Endometrial microvascular endothelial cells (primary cell): ENCODE results near the gene SMARCAL1. TPM values are rescaled to one million over a fixed set of nuclear protein-coding genes. Genes with fewer than 3 reads are reported as not detected.
"Not testable (repeated sequence)": the region's sequence is repeated elsewhere in the genome, so short reads cannot be mapped to it uniquely, and the experiment has no call there.

Experiments used
- in situ Hi-C: cut with HindIII; loops from 2 replicates; pipeline ENCODE4 v1.10.0; 2017; ENCODE audit warnings: low sequenced_read_pairs, low pct_unique_long_range_greater_than_20kb; ENCODE audit errors: inconsistent ontology term
- total RNA-seq: library from RNA; depleted of rRNA; stranded (reverse); fragments of >200 nt; gene quantifications from one replicate; pipeline ENCODE4 v1.2.3, GENCODE V29; 2015; ENCODE audit errors: inconsistent ontology term

The SMARCAL1 gene
- total RNA-seq, result 24.0 TPM

DNA sequence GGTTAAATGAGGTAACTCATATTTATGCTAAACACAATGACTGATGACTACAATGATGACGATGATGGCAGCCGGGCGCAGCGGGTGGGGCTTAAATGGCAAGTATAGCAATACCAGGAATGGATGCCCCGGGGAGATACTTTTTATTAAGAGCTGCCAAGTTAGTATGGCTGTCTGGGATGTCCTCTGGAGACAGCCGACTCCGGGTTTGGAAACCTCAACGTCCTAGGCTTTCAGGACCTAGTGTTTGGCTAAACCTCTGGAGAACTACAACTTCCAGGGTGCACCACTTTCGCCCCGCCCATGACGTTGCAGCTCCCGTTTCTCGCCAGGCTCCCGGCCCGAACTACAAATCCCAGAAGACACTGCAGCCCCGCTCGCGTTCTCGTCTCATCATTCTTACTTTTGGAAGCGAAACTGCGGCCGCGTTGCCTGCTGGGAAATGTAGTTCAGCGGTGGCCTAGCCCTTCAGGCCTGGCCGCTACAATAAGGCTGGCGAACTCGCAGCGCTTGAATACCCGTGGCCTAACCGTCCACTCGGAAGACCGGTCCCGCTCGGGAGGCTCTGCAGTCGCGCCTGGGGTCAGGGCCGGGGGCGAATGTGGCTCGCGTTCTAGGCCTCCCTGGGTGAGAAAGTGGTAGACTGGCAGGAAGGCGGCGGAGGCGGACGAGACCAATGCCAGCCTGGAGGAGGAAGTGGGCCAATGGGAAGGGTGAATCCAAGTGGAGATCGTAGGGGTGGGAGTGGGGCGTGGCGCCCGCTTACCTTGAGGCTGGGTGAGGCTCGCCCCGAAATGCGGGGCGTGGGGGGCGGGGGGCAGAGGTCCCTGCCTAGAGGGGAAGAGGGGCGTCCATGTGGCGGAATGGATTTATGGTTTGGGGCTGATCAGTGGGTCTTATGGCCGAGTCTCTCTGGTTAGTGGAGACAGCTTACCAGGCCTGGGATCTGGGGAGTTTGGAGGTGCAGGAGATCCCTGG lies at the start of gene SMARCAL1:
TSS of gene SMARCAL1 (plus strand) at position 463 of the 978 bp plus-strand sequence. CDS start 2,221 bp downstream, outside the sequence.
- in situ Hi-C loops, result no loop called here

GRCh38 chr2:216362730-216363129 lies 49.6 kb upstream of the SMARCAL1 start:
- in situ Hi-C loops, result no loop called here

- in situ Hi-C loops, result no loop called here
Measured at GRCh38 chr2:216363221-216363620, 49.1 kb upstream of the SMARCAL1 start.

DNA sequence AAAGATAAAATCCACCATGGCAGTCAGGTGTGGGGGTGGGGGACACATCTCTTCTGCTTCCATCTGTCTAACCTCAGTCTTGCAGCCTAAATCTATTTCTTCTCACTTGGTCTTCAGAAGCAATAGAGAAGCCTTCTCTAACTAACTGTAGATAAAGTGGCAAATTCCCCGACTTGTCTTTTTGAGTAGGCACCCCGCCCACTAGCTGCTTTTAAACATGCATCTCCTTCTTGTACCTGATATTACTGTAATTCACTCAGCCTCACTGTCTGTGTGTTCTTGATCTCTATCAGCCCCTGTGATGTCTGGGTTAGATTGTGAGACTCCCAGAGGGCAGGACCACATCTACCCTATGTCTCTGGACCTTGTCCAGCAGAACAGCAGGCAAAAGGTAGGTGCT lies 46.8 kb upstream of the SMARCAL1 start:
- in situ Hi-C loops, result no loop called here

- in situ Hi-C loops, result no loop called here
Measured at GRCh38 chr2:216366777-216367471, 45.4 kb upstream of the SMARCAL1 start.

DNA sequence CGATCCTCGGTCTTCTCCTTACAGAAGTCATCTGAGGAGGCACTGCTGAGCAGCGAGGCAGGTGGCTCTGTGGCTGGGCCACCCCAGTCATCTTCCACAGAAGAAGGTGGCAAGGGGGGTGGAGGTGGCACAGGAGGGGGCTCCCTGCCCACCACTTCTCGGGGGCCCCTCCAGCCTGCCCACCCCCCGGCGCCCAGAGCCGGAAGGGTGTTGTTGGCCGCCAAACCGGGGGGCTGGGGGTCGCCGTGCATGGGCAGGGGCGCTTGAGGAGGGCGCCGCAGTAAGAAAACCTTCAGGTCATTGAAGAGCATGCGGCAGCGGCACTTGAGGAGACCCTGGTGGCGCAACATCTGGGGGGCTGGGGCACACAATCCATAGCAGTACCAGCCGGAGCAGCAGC lies 42.5 kb upstream of the SMARCAL1 start:
- in situ Hi-C loops, result no loop called here

- in situ Hi-C loops, result no loop called here
Measured at GRCh38 chr2:216370961-216371712, 41.1 kb upstream of the SMARCAL1 start.

GRCh38 chr2:216371721-216372702 lies 40.3 kb upstream of the SMARCAL1 start, which contains the start of gene MARCHF4:
Gene MARCHF4 (minus strand): TSS chr2:216372483. CDS start chr2:216370260, 2,223 bp downstream.
- in situ Hi-C loops, result no loop called here

GRCh38 chr2:216372761-216373291 lies 39.5 kb upstream of the SMARCAL1 start:
- in situ Hi-C loops, result no loop called here

DNA sequence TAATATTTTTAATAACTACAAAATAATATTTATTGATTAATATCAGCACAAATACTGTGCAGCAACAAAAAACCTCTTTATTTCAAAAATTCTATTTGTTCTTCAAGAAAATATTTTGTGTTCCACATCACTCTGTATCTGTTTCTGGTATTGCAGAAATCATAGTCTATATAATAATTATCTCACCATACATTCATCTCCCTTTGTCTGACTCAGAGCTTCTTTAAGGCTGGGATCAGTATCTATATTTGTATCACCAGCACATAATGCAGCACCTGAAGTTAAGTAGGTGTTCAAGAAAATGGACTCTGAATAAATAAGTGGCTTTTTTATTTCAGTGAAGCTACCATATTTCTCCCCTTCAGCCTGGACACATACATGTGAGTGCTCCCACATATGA lies 38.4 kb upstream of the SMARCAL1 start:
- in situ Hi-C loops, result no loop called here

- in situ Hi-C loops, result no loop called here
Measured at GRCh38 chr2:216375286-216375685, 37.0 kb upstream of the SMARCAL1 start.

- in situ Hi-C loops, result no loop called here
Measured at GRCh38 chr2:216379977-216380376, 32.3 kb upstream of the SMARCAL1 start.

DNA sequence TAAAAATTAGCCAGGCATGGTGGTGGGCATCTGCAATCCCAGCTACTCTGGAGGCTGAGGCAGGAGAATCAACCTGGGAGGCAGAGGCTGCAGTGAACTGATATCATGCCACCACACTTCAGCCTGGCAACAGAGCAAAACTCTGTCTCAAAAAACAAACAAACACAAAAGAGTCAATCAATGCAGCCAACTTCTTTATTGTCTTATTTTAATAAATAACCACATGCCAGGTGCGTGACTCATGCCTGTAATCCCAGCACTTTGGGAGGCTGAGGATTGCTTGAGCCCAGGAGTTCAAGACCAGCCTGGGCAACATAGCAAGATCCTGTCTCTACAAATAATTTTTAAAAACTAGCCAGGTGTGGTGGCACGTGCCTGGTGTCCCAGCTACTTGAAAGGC lies 27.9 kb upstream of the SMARCAL1 start:
- in situ Hi-C loops, result not testable (repeated sequence)

GRCh38 chr2:216385478-216385877 lies 26.8 kb upstream of the SMARCAL1 start:
- in situ Hi-C loops, result no loop called here

DNA sequence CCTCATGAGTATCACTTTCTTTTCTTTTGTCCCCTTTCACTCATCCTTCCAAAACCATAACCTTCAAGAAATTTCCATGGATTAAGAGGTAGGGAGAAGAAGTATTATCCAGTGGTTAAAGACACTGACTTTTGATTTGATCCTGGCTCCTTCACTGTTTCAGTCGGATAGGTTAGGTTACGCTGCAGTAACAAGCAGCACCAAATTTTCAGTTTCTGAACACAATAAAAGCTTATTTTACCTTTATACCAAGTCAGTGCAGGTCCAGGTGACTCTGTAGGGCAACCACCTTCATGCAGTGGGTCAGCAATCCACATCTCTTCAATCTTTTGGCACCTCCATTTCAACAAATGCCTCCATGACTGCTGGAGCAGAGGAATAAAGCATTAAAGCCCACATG lies 25.0 kb upstream of the SMARCAL1 start:
- in situ Hi-C loops, result no loop called here

DNA sequence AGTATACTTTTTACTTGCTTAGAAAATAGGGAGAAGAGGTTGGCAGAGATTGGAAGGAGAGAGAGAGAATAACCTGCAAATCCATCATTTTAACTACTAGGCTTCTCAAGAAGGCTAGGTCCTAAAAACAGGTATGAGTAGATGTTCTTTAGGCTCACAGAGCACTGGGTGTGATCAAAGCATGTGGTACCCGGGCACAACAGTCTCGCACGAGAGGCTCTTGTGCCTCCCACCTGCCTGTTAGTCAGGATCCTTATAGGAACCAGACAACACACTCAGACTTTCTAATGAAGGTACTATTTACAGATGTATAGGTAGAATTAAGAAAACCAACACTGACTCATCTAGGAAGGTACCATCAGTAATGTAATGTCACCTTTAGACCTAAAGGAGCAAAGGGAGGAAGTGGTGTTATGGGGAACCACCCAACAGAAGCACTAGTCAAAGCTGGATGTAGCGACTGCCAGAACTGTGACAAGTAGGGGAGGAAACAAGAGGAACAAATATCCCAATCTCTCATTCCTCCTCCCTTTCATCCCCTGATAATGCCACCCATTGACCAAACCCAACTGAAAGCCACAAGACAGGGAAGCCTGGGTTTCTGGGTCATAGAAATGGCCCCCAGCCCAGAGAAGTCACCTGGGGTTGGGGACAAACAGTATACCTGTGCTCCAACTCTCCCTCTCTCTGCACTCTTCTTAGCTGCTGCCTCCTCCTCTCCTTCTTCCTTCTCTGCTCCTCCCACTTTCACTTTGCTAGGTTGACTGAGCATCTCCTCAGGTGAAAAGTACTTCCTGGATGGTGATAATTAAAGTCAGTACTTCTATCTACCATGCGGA lies 24.0 kb upstream of the SMARCAL1 start:
- in situ Hi-C loops, result no loop called here

DNA sequence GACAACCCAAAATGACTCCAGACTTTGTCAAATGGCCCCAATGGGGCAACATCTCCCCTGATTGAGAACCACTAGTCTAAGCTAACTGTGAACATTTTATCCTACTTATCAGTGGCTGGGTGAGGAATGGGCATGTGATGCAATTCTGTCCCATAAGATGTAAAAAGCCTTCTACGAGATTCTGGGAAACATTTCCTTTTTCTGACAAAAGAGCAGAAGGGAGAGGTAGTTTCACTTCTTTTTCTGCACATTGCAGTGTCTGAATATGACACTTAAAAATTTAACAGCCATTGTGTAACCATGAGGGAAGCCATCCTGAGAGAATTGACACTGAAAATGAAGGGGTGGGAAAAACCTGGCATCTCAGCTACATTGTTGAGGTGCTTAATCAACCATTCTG lies 22.7 kb upstream of the SMARCAL1 start:
- in situ Hi-C loops, result no loop called here
